Measurements from ENCODE around the gene TNRC6A.

TNRC6A gene

GRCh38 chr16:24764916-24765315 is 35.5 kb downstream of the TNRC6A start:
- Mint-ChIP-seq H3K27me3 (ENCODE audit: low read depth) (no peaks in the 10 kb centered on the region), H3K36me3 (ENCODE audit: low read depth) (peaks cover 44% of the 10 kb centered on the region), H3K9me3 (no peaks in the 10 kb centered on the region), H3K4me1 (no peaks in the 10 kb centered on the region), H3K27ac (no peak overlapping the region), H3K4me3 (no peak overlapping the region)
- TF ChIP-seq CTCF (IDR thresholded peaks at IDR 0.05; ENCODE audit: unreplicated experiment in 3 of 3): no peak

- TF ChIP-seq CTCF (IDR thresholded peaks at IDR 0.05; ENCODE audit: unreplicated experiment in 3 of 3): no peak
- Mint-ChIP-seq H3K36me3 (ENCODE audit: low read depth) (peaks cover 45% of the 10 kb centered on the region), H3K9me3 (no peaks in the 10 kb centered on the region), H3K4me3 (no peak overlapping the region), H3K27me3 (ENCODE audit: low read depth) (no peaks in the 10 kb centered on the region), H3K4me1 (no peaks in the 10 kb centered on the region), H3K27ac (no peak overlapping the region)
Observed at GRCh38 chr16:24766057-24766456, 36.6 kb downstream of the TNRC6A start.

- no peak for TF ChIP-seq CTCF (IDR thresholded peaks at IDR 0.05; ENCODE audit: unreplicated experiment in 3 of 3)
- Mint-ChIP-seq H3K9me3 (no peaks in the 10 kb centered on the region), H3K36me3 (ENCODE audit: low read depth) (peaks cover 56% of the 10 kb centered on the region), H3K27me3 (ENCODE audit: low read depth) (no peaks in the 10 kb centered on the region), H3K4me3 (no peak overlapping the region), H3K4me1 (no peaks in the 10 kb centered on the region), H3K27ac (no peak overlapping the region)
Observed at GRCh38 chr16:24769806-24770205, 40.4 kb downstream of the TNRC6A start.

- H3K4me1 Mint-ChIP-seq: no peaks in the 10 kb centered on the region
- no peak for TF ChIP-seq CTCF (IDR thresholded peaks at IDR 0.05; ENCODE audit: unreplicated experiment in 3 of 3)
- H3K36me3 Mint-ChIP-seq (ENCODE audit: low read depth): peaks cover 57% of the 10 kb centered on the region
- no peaks in the 10 kb centered on the region for H3K9me3 Mint-ChIP-seq
- H3K27ac Mint-ChIP-seq: no peak overlapping the region
- no peak overlapping the region for H3K4me3 Mint-ChIP-seq
- no peaks in the 10 kb centered on the region for H3K27me3 Mint-ChIP-seq (ENCODE audit: low read depth)
Observed at GRCh38 chr16:24771132-24771778, 41.8 kb downstream of the TNRC6A start.

- Mint-ChIP-seq H3K9me3 (no peaks in the 10 kb centered on the region), H3K4me1 (no peaks in the 10 kb centered on the region), H3K36me3 (ENCODE audit: low read depth) (peaks cover 61% of the 10 kb centered on the region), H3K27me3 (ENCODE audit: low read depth) (no peaks in the 10 kb centered on the region), H3K27ac (no peak overlapping the region), H3K4me3 (no peak overlapping the region)
- no peak for TF ChIP-seq CTCF (IDR thresholded peaks at IDR 0.05; ENCODE audit: unreplicated experiment in 3 of 3)
Observed at GRCh38 chr16:24771779-24772157, 42.3 kb downstream of the TNRC6A start.

- Mint-ChIP-seq H3K4me1 (no peaks in the 10 kb centered on the region), H3K27ac (no peak overlapping the region), H3K36me3 (ENCODE audit: low read depth) (peaks cover 76% of the 10 kb centered on the region), H3K27me3 (ENCODE audit: low read depth) (no peaks in the 10 kb centered on the region), H3K9me3 (no peaks in the 10 kb centered on the region), H3K4me3 (no peak overlapping the region)
- TF ChIP-seq CTCF (IDR thresholded peaks at IDR 0.05; ENCODE audit: unreplicated experiment in 3 of 3): no peak
Observed at GRCh38 chr16:24773771-24774427, 44.4 kb downstream of the TNRC6A start.
